GM23338 (cell line): Measurements from ENCODE around the gene SUSD3. TPM values are rescaled to one million over a fixed set of nuclear protein-coding genes. Genes with fewer than 3 reads are reported as not detected.
A peak's percentile ranks its signal among the peaks of the same experiment; 100 is the strongest.

ENCODE experiments used
- ATAC-seq: fragments of 200-7000 bp; cut with Tn5 transposase; 3 replicates; pipeline ENCODE4 v1.9.1; 2020
- DNase-seq: peaks from one replicate; pipeline ENCODE4 v3.0.0-alpha.2; 2015; ENCODE audit warnings: low spot score
- H2AFZ ChIP-seq: fragments of 200-600 bp; sonication (generic); 2 replicates; pipeline ENCODE4 v1.8.0; 2016; ENCODE audit warnings: antibody characterized with exemption, mild to moderate bottlenecking, moderate library complexity
- H3F3A ChIP-seq: fragments of 200-600 bp; sonication (generic); replicated peaks from 2 replicates; pipeline ENCODE4 v1.8.0; 2017; ENCODE audit warnings: antibody characterized with exemption, mixed run types, low read depth
- H3K27ac ChIP-seq: fragments of 200-600 bp; sonication (generic); 2 replicates; pipeline ENCODE4 v1.6.1; 2016; ENCODE audit warnings: low read depth
- H3K27me3 ChIP-seq: fragments of 200-600 bp; sonication (generic); 2 replicates; pipeline ENCODE4 v1.8.0; 2016; ENCODE audit warnings: mild to moderate bottlenecking, mixed run types, moderate library complexity; ENCODE audit not compliant: insufficient read depth
- H3K36me3 ChIP-seq: fragments of 200-600 bp; sonication (generic); 2 replicates; pipeline ENCODE4 v1.8.0; 2016; ENCODE audit warnings: mild to moderate bottlenecking; ENCODE audit not compliant: insufficient read depth
- H3K4me1 ChIP-seq: fragments of 200-600 bp; sonication (generic); 2 replicates; pipeline ENCODE4 v1.8.0; 2016; ENCODE audit warnings: mild to moderate bottlenecking, moderate library complexity; ENCODE audit not compliant: insufficient read depth
- H3K4me2 ChIP-seq: fragments of 200-600 bp; sonication (generic); 2 replicates; pipeline ENCODE4 v1.7.1; 2017; ENCODE audit warnings: mixed run types
- H3K4me3 ChIP-seq: fragments of 200-600 bp; sonication (generic); 2 replicates; pipeline ENCODE4 v1.6.1; 2016; ENCODE audit warnings: mixed run types
- H3K79me2 ChIP-seq: fragments of 200-600 bp; sonication (generic); replicated peaks from 2 replicates; pipeline ENCODE4 v1.8.0; 2017; ENCODE audit warnings: mild to moderate bottlenecking; ENCODE audit not compliant: insufficient read depth
- H3K9me2 ChIP-seq: fragments of 200-600 bp; sonication (generic); 2 replicates; pipeline ENCODE4 v1.8.0; 2017; ENCODE audit not compliant: insufficient read depth
- H4K20me1 ChIP-seq: fragments of 200-600 bp; sonication (generic); replicated peaks from 2 replicates; pipeline ENCODE4 v1.8.0; 2017; ENCODE audit warnings: mild to moderate bottlenecking; ENCODE audit not compliant: insufficient read depth
- H3K27ac Mint-ChIP-seq: 2 replicates; pipeline ENCODE4 v1.8.0; 2020; ENCODE audit warnings: inconsistent platforms, mild to moderate bottlenecking, moderate library complexity, mixed read lengths
- H3K27me3 Mint-ChIP-seq: 3 replicates; pipeline ENCODE4 v1.8.0; 2022; ENCODE audit warnings: low read depth, mild to moderate bottlenecking, moderate library complexity, mixed read lengths, inconsistent platforms; ENCODE audit not compliant: insufficient read depth, poor library complexity
- H3K36me3 Mint-ChIP-seq: 3 replicates; pipeline ENCODE4 v1.8.0; 2021; ENCODE audit warnings: low read depth, mild to moderate bottlenecking, inconsistent platforms, moderate library complexity, mixed read lengths
- H3K4me1 Mint-ChIP-seq: 3 replicates; pipeline ENCODE4 v1.8.0; 2020; ENCODE audit warnings: mild to moderate bottlenecking, inconsistent platforms, mixed read lengths
- H3K4me3 Mint-ChIP-seq: 3 replicates; pipeline ENCODE4 v1.8.0; 2021; ENCODE audit warnings: moderate library complexity, mild to moderate bottlenecking, inconsistent platforms, mixed read lengths
- H3K9me3 Mint-ChIP-seq: 3 replicates; pipeline ENCODE4 v1.8.0; 2020; ENCODE audit warnings: moderate library complexity, mild to moderate bottlenecking, inconsistent platforms, mixed read lengths
- JUNB ChIP-seq: IDR thresholded peaks from one replicate; pipeline ENCODE4 v1.6.1; 2016; ENCODE audit warnings: antibody characterized with exemption; ENCODE audit not compliant: unreplicated experiment
- NANOG ChIP-seq: IDR thresholded peaks from 2 replicates; pipeline ENCODE4 v1.6.1; 2016; ENCODE audit warnings: antibody characterized with exemption, borderline replicate concordance
- POLR2AphosphoS5 ChIP-seq: IDR thresholded peaks from 2 replicates; pipeline ENCODE4 v1.6.1; 2016; ENCODE audit warnings: antibody characterized with exemption, low read depth
- STAT1 ChIP-seq: IDR thresholded peaks from one replicate; pipeline ENCODE4 v1.6.1; 2016; ENCODE audit warnings: antibody characterized with exemption; ENCODE audit not compliant: unreplicated experiment
- ZNF331 ChIP-seq: fragments of 250-450 bp; sonication (Bioruptor Pico); IDR thresholded peaks from 2 replicates; pipeline ENCODE4 v1.5.0; 2020; ENCODE audit warnings: low read depth, mild to moderate bottlenecking, moderate library complexity
- polyA plus RNA-seq: library from polyadenylated mRNA; unstranded; fragments of >200 nt; fragmentation: Nextera tagmentation; extraction: Ambion mirVana; gene quantifications from 2 replicates; pipeline ENCODE4 v1.2.1, GENCODE V29; 2016
- total RNA-seq: library from RNA; depleted of rRNA; stranded (reverse); fragments of >200 nt; shearing (Covaris generic); gene quantifications from 2 replicates; pipeline ENCODE4 v1.2.3, GENCODE V29; 2014
- TF ChIP-seq, protein P1 (sequence below), 2 experiments: fragments of 200-600 bp in 1 of 2; sonication (generic) in 1 of 2; conservative IDR thresholded peaks; 2 replicates each; pipeline versions ENCODE4 v1.5.1 to v1.6.1; 2016 to 2017; ENCODE audit warnings: antibody characterized with exemption in 2 of 2, low read depth in 2 of 2, mild to moderate bottlenecking in 2 of 2, moderate library complexity in 1 of 2
- TF ChIP-seq, protein P2 (sequence below): IDR thresholded peaks from 2 replicates; pipeline ENCODE4 v1.6.1; 2016; ENCODE audit warnings: antibody characterized with exemption
- TF ChIP-seq, protein P3 (sequence below): fragments of 250-450 bp; sonication (Bioruptor Pico); IDR thresholded peaks from 2 replicates; pipeline ENCODE4 v1.5.0; 2020; ENCODE audit warnings: mild to moderate bottlenecking, moderate library complexity
- TF ChIP-seq, protein P4 (sequence below): IDR thresholded peaks from one replicate; pipeline ENCODE4 v1.6.1; 2018; ENCODE audit warnings: antibody characterized with exemption; ENCODE audit not compliant: unreplicated experiment

SUSD3 gene
- total and polyA plus RNA-seq, 2 experiments from 2014 or later: 6.9 to 20.1 TPM

DNA sequence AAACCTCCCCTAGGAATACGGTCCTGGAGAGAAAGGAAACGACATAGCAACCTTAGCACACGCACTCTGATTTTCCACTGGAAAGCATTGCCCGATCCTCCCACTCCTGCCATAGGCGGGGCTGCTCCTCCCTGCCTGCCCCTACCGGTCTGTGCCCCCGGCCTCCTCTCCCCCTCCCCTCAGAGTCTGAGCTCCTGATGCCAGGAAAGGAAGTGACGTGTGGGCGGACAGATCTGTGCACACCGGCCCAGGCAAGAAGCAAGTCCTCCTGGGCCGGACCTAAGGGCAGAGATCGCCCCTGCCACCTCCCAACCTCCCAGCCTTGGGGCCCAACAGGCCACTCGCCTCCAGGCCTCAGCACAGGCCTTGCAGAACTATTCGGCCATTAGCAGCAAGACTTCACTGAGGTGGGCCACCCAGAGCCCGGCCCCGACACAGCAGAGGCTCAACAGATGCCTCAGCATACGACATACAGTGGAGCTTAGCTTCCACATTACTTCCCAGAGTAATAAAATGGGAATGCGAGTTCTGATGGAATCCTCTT lies 68.4 kb downstream of the SUSD3 start:
- Histone ChIP-seq H4K20me1 (no peaks in the 10 kb centered on the region), H3F3A (no peaks in the 10 kb centered on the region), H3K4me3 (no peak overlapping the region), H3K36me3 (no peaks in the 10 kb centered on the region), H3K9me2 (no peaks in the 10 kb centered on the region), H3K4me2 (no peak overlapping the region), H3K79me2 (0 out of 2 replicates have a peak, but pooled peaks cover 4% of the 10 kb centered on the region), H3K27ac (no peak overlapping the region), H2AFZ (no peak overlapping the region), H3K4me1 (peaks cover 8% of the 10 kb centered on the region), H3K27me3 (no peaks in the 10 kb centered on the region)
- TF ChIP-seq NANOG (no peak), JUNB (no peak), POLR2AphosphoS5 (no peak), ZNF331 (CRISPR knock-in tag) (no peak), STAT1 (no peak)
- TF ChIP-seq, protein P1, sequence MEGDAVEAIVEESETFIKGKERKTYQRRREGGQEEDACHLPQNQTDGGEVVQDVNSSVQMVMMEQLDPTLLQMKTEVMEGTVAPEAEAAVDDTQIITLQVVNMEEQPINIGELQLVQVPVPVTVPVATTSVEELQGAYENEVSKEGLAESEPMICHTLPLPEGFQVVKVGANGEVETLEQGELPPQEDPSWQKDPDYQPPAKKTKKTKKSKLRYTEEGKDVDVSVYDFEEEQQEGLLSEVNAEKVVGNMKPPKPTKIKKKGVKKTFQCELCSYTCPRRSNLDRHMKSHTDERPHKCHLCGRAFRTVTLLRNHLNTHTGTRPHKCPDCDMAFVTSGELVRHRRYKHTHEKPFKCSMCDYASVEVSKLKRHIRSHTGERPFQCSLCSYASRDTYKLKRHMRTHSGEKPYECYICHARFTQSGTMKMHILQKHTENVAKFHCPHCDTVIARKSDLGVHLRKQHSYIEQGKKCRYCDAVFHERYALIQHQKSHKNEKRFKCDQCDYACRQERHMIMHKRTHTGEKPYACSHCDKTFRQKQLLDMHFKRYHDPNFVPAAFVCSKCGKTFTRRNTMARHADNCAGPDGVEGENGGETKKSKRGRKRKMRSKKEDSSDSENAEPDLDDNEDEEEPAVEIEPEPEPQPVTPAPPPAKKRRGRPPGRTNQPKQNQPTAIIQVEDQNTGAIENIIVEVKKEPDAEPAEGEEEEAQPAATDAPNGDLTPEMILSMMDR (conservative IDR thresholded peaks at IDR 0.05; ENCODE audit: low read depth in 2 of 2): no peak
- TF ChIP-seq, protein P2, sequence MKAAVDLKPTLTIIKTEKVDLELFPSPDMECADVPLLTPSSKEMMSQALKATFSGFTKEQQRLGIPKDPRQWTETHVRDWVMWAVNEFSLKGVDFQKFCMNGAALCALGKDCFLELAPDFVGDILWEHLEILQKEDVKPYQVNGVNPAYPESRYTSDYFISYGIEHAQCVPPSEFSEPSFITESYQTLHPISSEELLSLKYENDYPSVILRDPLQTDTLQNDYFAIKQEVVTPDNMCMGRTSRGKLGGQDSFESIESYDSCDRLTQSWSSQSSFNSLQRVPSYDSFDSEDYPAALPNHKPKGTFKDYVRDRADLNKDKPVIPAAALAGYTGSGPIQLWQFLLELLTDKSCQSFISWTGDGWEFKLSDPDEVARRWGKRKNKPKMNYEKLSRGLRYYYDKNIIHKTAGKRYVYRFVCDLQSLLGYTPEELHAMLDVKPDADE: no peak
- TF ChIP-seq, protein P3, sequence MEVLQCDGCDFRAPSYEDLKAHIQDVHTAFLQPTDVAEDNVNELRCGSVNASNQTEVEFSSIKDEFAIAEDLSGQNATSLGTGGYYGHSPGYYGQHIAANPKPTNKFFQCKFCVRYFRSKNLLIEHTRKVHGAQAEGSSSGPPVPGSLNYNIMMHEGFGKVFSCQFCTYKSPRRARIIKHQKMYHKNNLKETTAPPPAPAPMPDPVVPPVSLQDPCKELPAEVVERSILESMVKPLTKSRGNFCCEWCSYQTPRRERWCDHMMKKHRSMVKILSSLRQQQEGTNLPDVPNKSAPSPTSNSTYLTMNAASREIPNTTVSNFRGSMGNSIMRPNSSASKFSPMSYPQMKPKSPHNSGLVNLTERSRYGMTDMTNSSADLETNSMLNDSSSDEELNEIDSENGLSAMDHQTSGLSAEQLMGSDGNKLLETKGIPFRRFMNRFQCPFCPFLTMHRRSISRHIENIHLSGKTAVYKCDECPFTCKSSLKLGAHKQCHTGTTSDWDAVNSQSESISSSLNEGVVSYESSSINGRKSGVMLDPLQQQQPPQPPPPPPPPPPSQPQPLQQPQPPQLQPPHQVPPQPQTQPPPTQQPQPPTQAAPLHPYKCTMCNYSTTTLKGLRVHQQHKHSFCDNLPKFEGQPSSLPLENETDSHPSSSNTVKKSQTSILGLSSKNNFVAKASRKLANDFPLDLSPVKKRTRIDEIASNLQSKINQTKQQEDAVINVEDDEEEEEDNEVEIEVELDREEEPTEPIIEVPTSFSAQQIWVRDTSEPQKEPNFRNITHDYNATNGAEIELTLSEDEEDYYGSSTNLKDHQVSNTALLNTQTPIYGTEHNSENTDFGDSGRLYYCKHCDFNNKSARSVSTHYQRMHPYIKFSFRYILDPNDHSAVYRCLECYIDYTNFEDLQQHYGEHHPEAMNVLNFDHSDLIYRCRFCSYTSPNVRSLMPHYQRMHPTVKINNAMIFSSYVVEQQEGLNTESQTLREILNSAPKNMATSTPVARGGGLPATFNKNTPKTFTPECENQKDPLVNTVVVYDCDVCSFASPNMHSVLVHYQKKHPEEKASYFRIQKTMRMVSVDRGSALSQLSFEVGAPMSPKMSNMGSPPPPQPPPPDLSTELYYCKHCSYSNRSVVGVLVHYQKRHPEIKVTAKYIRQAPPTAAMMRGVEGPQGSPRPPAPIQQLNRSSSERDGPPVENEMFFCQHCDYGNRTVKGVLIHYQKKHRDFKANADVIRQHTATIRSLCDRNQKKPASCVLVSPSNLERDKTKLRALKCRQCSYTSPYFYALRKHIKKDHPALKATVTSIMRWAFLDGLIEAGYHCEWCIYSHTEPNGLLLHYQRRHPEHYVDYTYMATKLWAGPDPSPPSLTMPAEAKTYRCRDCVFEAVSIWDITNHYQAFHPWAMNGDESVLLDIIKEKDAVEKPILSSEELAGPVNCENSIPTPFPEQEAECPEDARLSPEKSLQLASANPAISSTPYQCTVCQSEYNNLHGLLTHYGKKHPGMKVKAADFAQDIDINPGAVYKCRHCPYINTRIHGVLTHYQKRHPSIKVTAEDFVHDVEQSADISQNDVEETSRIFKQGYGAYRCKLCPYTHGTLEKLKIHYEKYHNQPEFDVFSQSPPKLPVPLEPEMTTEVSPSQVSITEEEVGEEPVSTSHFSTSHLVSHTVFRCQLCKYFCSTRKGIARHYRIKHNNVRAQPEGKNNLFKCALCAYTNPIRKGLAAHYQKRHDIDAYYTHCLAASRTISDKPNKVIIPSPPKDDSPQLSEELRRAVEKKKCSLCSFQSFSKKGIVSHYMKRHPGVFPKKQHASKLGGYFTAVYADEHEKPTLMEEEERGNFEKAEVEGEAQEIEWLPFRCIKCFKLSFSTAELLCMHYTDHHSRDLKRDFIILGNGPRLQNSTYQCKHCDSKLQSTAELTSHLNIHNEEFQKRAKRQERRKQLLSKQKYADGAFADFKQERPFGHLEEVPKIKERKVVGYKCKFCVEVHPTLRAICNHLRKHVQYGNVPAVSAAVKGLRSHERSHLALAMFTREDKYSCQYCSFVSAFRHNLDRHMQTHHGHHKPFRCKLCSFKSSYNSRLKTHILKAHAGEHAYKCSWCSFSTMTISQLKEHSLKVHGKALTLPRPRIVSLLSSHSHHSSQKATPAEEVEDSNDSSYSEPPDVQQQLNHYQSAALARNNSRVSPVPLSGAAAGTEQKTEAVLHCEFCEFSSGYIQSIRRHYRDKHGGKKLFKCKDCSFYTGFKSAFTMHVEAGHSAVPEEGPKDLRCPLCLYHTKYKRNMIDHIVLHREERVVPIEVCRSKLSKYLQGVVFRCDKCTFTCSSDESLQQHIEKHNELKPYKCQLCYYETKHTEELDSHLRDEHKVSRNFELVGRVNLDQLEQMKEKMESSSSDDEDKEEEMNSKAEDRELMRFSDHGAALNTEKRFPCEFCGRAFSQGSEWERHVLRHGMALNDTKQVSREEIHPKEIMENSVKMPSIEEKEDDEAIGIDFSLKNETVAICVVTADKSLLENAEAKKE: no peak
- TF ChIP-seq, protein P4, sequence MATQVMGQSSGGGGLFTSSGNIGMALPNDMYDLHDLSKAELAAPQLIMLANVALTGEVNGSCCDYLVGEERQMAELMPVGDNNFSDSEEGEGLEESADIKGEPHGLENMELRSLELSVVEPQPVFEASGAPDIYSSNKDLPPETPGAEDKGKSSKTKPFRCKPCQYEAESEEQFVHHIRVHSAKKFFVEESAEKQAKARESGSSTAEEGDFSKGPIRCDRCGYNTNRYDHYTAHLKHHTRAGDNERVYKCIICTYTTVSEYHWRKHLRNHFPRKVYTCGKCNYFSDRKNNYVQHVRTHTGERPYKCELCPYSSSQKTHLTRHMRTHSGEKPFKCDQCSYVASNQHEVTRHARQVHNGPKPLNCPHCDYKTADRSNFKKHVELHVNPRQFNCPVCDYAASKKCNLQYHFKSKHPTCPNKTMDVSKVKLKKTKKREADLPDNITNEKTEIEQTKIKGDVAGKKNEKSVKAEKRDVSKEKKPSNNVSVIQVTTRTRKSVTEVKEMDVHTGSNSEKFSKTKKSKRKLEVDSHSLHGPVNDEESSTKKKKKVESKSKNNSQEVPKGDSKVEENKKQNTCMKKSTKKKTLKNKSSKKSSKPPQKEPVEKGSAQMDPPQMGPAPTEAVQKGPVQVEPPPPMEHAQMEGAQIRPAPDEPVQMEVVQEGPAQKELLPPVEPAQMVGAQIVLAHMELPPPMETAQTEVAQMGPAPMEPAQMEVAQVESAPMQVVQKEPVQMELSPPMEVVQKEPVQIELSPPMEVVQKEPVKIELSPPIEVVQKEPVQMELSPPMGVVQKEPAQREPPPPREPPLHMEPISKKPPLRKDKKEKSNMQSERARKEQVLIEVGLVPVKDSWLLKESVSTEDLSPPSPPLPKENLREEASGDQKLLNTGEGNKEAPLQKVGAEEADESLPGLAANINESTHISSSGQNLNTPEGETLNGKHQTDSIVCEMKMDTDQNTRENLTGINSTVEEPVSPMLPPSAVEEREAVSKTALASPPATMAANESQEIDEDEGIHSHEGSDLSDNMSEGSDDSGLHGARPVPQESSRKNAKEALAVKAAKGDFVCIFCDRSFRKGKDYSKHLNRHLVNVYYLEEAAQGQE: no peak
- ATAC-seq (peak; percentile 58), DNase-seq (peak; percentile 32)
- Mint-ChIP-seq H3K27ac (peak overlapping the region; percentile 86; the same call in 1 of the 2 replicates), H3K27me3 (peaks cover 4% of the 10 kb centered on the region), H3K4me1 (peaks cover 24% of the 10 kb centered on the region), H3K4me3 (no peak overlapping the region), H3K9me3 (no peaks in the 10 kb centered on the region), H3K36me3 (peaks cover 5% of the 10 kb centered on the region; the same call in 2 of the 3 replicates)
